GM21529 (cell line): Measurements from ENCODE around the gene CACNB1.
"Not testable (repeated sequence)": the region's sequence is repeated elsewhere in the genome, so short reads cannot be mapped to it uniquely, and the experiment has no call there.

ENCODE experiments used
- ATAC-seq: cut with Tn5 transposase; IDR thresholded peaks from one replicate; pipeline ENCODE4 v1.9.1; 2021; ENCODE audit not compliant: unreplicated experiment

CACNB1 gene

GRCh38 chr17:39129544-39129943, 67.9 kb downstream of the CACNB1 start:
- ATAC-seq, result not testable (repeated sequence)

- ATAC-seq, result no peak
Observed at GRCh38 chr17:39126436-39126835, 71.0 kb downstream of the CACNB1 start.

- ATAC-seq, result no peak
Observed at GRCh38 chr17:39125143-39125875, 72.2 kb downstream of the CACNB1 start.

GRCh38 chr17:39123627-39124026, 73.8 kb downstream of the CACNB1 start:
- ATAC-seq, result no peak
